ENCODE measurements around the gene BCAT1.

DNA sequence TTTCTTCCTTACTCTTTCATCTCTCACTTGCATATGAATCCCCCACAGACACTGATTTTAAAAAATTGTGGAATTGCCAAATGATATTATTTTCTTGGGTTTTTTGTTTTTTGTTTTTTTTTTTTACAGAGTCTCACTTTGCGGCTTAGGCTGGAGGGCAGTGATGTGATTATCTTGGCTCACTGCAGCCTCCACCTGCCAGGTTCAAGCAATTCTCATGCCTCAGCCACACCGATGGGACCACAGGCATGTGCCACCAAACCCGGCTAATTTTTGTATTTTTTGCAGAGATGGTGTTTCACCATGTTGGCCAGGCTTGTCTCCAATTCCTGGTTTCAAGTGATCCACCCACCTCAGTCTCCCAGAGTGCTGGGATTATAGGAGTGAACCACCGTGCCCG lies 68.2 kb downstream of the BCAT1 start:
- TF ChIP-seq, protein P1, sequence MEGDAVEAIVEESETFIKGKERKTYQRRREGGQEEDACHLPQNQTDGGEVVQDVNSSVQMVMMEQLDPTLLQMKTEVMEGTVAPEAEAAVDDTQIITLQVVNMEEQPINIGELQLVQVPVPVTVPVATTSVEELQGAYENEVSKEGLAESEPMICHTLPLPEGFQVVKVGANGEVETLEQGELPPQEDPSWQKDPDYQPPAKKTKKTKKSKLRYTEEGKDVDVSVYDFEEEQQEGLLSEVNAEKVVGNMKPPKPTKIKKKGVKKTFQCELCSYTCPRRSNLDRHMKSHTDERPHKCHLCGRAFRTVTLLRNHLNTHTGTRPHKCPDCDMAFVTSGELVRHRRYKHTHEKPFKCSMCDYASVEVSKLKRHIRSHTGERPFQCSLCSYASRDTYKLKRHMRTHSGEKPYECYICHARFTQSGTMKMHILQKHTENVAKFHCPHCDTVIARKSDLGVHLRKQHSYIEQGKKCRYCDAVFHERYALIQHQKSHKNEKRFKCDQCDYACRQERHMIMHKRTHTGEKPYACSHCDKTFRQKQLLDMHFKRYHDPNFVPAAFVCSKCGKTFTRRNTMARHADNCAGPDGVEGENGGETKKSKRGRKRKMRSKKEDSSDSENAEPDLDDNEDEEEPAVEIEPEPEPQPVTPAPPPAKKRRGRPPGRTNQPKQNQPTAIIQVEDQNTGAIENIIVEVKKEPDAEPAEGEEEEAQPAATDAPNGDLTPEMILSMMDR (IDR thresholded peaks at IDR 0.05; ENCODE audit: low read depth, low read length, poor library complexity, severe bottlenecking) = no peak
- no peak for TF ChIP-seq EZH2phosphoT487 (IDR thresholded peaks at IDR 0.05; ENCODE audit: borderline replicate concordance, low read length)

All from DOHH2 (cell line).